ENCODE results near the gene NOL8. TPM values are rescaled to one million over a fixed set of nuclear protein-coding genes. Genes with fewer than 3 reads are reported as not detected.

NOL8 gene
- total RNA-seq = 30.7 TPM
- 51.3 TPM for polyA plus RNA-seq
- long read RNA-seq, donor 1 = 0 reads
- long read RNA-seq, donor 2 = 0 reads
- long read RNA-seq, donor 3 = 0 reads
- long read RNA-seq, donor 4, partial matches to known transcripts = 0 of 2 reads
- long read RNA-seq, donor 4, other reads (novel, unspliced or antisense) = 0 of 2 reads
- long read RNA-seq, donor 5, partial matches to known transcripts = 5 of 8 reads
- long read RNA-seq, donor 5, other reads (novel, unspliced or antisense) = 0 of 8 reads
- long read RNA-seq, donor 6 = 0 reads
- long read RNA-seq, donor 7, partial matches to known transcripts = 7 of 9 reads
- long read RNA-seq, donor 7, other reads (novel, unspliced or antisense) = 0 of 9 reads
- long read RNA-seq, donor 8, partial matches to known transcripts = 0 of 1 reads
- long read RNA-seq, donor 8, other reads (novel, unspliced or antisense) = 0 of 1 reads
- long read RNA-seq, donor 9, full-length matches to known transcripts = 3 of 3 reads
- long read RNA-seq, donor 9, partial matches to known transcripts = 0 of 3 reads
- long read RNA-seq, donor 9, other reads (novel, unspliced or antisense) = 0 of 3 reads
- long read RNA-seq, donor 10, partial matches to known transcripts = 5 of 5 reads
- long read RNA-seq, donor 10, other reads (novel, unspliced or antisense) = 0 of 5 reads

- peak; percentile 83 to 96 (median 87) for DNase-seq (ENCODE audit: low read depth in 6 of 9, low spot score in 9 of 9)
- Histone ChIP-seq H3K27ac (ENCODE audit: low read depth in 1 of 2, low read length in 1 of 2) (peak within 1 kb of the TSS; percentile 94 to 96), H3K4me1 (ENCODE audit: control insufficient read depth in 2 of 2, insufficient read depth in 2 of 2, low read length in 2 of 2) (peaks cover 7 to 8% of the 10 kb centered on the region in 2 donors), H3K36me3 (ENCODE audit: control insufficient read depth in 2 of 2, insufficient read depth in 2 of 2, low read length in 1 of 2) (peaks cover 0 to 18% of the 10 kb centered on the region in 2 donors), H3K4me3 (ENCODE audit: low read length in 2 of 2) (peak within 1 kb of the TSS; percentile 80 to 90), H3K9me3 (ENCODE audit: control insufficient read depth in 2 of 2, insufficient read depth in 1 of 2, low read length in 1 of 2) (no peaks in the 10 kb centered on the region), H3K27me3 (ENCODE audit: control insufficient read depth in 2 of 2, insufficient read depth in 1 of 2, low read length in 1 of 2) (no peaks in the 10 kb centered on the region)
- WGBS = under 1% methylated on average over 55 of the region's 55 CpGs
Measured at GRCh38 chr9:92325269-92325990, at the start of gene NOL8, which contains the start of gene CENPP. Gene NOL8, minus strand, starts transcription at chr9:92325350. Its CDS starts 1,189 bp downstream, at chr9:92324161. Gene CENPP, plus strand, starts transcription at chr9:92325953.

- H3K27ac ChIP-seq (ENCODE audit: low read depth in 1 of 2, low read length in 1 of 2) = no peak overlapping the region
Measured at GRCh38 chr9:92373167-92373566, 48.0 kb upstream of the NOL8 start.

DNA sequence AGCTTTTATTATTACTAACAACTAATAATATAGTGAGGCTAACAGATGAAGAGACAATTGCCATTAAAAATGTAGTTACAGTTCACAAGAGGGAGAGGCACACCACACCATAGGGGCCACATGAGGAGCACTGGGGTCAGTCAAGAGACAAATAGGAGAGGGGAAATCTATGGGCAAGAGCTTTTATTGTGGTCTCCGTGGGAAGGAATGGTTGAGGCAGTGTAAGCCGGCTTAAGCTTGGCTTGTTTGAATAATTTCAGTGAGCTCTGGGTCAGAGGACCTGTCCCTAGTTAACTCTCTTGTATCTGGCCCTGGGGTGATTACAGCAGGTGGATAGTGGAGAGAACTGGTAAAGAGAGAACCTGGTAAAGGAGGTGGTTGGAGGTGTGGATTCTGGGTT is 43.9 kb upstream of the NOL8 start:
- WGBS = 61% methylated on average over 2 of the region's 2 CpGs
- Histone ChIP-seq H3K4me3 (ENCODE audit: low read length in 2 of 2) (no peak overlapping the region), H3K9me3 (ENCODE audit: control insufficient read depth in 2 of 2, insufficient read depth in 1 of 2, low read length in 1 of 2) (peaks cover 0 to 7% of the 10 kb centered on the region in 2 donors), H3K27ac (ENCODE audit: low read depth in 1 of 2, low read length in 1 of 2) (no peak overlapping the region), H3K4me1 (ENCODE audit: control insufficient read depth in 2 of 2, insufficient read depth in 2 of 2, low read length in 2 of 2) (no peaks in the 10 kb centered on the region), H3K27me3 (ENCODE audit: control insufficient read depth in 2 of 2, insufficient read depth in 1 of 2, low read length in 1 of 2) (no peaks in the 10 kb centered on the region), H3K36me3 (ENCODE audit: control insufficient read depth in 2 of 2, insufficient read depth in 2 of 2, low read length in 1 of 2) (peaks cover 0 to 6% of the 10 kb centered on the region in 2 donors)
- no peak for DNase-seq (ENCODE audit: low read depth in 6 of 9, low spot score in 9 of 9)

More at GRCh38 chr9:92373167-92373566, 48.0 kb upstream of the NOL8 start:
- no peaks in the 10 kb centered on the region for H3K27me3 ChIP-seq (ENCODE audit: control insufficient read depth in 2 of 2, insufficient read depth in 1 of 2, low read length in 1 of 2)
- no peaks in the 10 kb centered on the region for H3K36me3 ChIP-seq (ENCODE audit: control insufficient read depth in 2 of 2, insufficient read depth in 2 of 2, low read length in 1 of 2)
- H3K9me3 ChIP-seq (ENCODE audit: control insufficient read depth in 2 of 2, insufficient read depth in 1 of 2, low read length in 1 of 2) = peaks cover 2 to 12% of the 10 kb centered on the region in 2 donors
- peaks cover 0 to 8% of the 10 kb centered on the region in 2 donors for H3K4me1 ChIP-seq (ENCODE audit: control insufficient read depth in 2 of 2, insufficient read depth in 2 of 2, low read length in 2 of 2)
- 98% methylated on average over 2 of the region's 2 CpGs for WGBS
- DNase-seq (ENCODE audit: low read depth in 6 of 9, low spot score in 9 of 9) = no peak
- no peak overlapping the region for H3K4me3 ChIP-seq (ENCODE audit: low read length in 2 of 2)

DNA sequence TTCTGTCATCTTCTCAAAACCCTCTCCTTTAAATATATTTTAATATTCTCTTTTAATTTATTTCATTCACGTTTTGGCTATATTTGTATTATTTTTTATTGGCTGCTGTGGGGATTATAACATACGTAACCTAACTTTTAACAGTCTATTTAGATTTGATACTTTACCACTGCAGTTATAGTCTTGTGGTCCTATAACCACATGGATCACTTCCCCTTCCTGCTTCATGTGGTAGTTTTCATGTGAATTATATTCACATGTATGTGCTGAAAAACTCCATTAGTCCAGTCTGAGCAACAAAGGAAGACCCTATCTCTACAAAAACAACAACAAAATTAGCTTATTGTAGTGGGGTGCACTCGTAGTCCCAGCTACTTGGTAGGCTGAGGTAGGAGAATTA is 34.9 kb upstream of the NOL8 start:
- Histone ChIP-seq H3K9me3 (ENCODE audit: control insufficient read depth in 2 of 2, insufficient read depth in 1 of 2, low read length in 1 of 2) (no peaks in the 10 kb centered on the region), H3K4me1 (ENCODE audit: control insufficient read depth in 2 of 2, insufficient read depth in 2 of 2, low read length in 2 of 2) (peaks cover 0 to 3% of the 10 kb centered on the region in 2 donors), H3K36me3 (ENCODE audit: control insufficient read depth in 2 of 2, insufficient read depth in 2 of 2, low read length in 1 of 2) (peaks cover 0 to 2% of the 10 kb centered on the region in 2 donors), H3K27me3 (ENCODE audit: control insufficient read depth in 2 of 2, insufficient read depth in 1 of 2, low read length in 1 of 2) (no peaks in the 10 kb centered on the region), H3K4me3 (ENCODE audit: low read length in 2 of 2) (no peak overlapping the region), H3K27ac (ENCODE audit: low read depth in 1 of 2, low read length in 1 of 2) (no peak overlapping the region)
- 52% methylated on average over 3 of the region's 3 CpGs for WGBS
- DNase-seq (ENCODE audit: low read depth in 6 of 9, low spot score in 9 of 9) = peak in 1 of 9 donors; percentile 23

DNA sequence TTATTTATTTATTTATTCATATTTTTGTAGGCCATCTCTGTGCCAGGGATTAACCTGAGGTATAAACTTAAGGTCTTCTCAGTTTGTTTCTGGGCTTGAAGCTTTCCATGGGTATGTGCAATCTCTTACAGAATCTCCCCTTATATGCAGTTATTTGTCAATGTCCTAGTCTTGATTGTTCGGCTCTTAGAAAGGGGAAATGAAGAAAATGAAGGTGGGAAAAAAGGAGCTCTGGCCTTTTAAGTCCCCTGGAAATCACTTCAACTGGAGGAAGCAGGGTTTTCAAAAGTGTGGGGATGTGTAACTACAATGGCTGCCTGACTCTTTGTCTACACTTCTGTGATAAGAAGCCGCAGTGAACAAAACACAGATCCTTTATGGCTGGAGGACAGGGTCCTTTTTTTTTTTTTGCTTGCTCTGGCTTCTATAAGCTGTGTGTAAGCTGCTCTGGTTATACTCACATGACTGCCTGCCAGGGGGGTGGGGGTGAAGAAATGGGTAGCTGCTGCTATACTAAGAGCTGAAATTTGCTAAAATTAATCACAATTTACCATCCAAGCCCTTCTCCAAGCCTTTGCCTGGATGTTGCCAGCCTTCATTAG is 34.3 kb upstream of the NOL8 start:
- Histone ChIP-seq H3K4me1 (ENCODE audit: control insufficient read depth in 2 of 2, insufficient read depth in 2 of 2, low read length in 2 of 2) (peaks cover 0 to 3% of the 10 kb centered on the region in 2 donors), H3K4me3 (ENCODE audit: low read length in 2 of 2) (no peak overlapping the region), H3K27ac (ENCODE audit: low read depth in 1 of 2, low read length in 1 of 2) (peak overlapping the region in 1 of 2 donors; percentile 4), H3K27me3 (ENCODE audit: control insufficient read depth in 2 of 2, insufficient read depth in 1 of 2, low read length in 1 of 2) (no peaks in the 10 kb centered on the region), H3K36me3 (ENCODE audit: control insufficient read depth in 2 of 2, insufficient read depth in 2 of 2, low read length in 1 of 2) (no peaks in the 10 kb centered on the region), H3K9me3 (ENCODE audit: control insufficient read depth in 2 of 2, insufficient read depth in 1 of 2, low read length in 1 of 2) (peaks cover 0 to under 1% of the 10 kb centered on the region in 2 donors)
- no peak for DNase-seq (ENCODE audit: low read depth in 6 of 9, low spot score in 9 of 9)
- 79% methylated on average over 2 of the region's 2 CpGs for WGBS

- Histone ChIP-seq H3K4me3 (ENCODE audit: low read length in 2 of 2) (no peak overlapping the region), H3K36me3 (ENCODE audit: control insufficient read depth in 2 of 2, insufficient read depth in 2 of 2, low read length in 1 of 2) (peaks cover 0 to 7% of the 10 kb centered on the region in 2 donors), H3K4me1 (ENCODE audit: control insufficient read depth in 2 of 2, insufficient read depth in 2 of 2, low read length in 2 of 2) (no peaks in the 10 kb centered on the region), H3K27ac (ENCODE audit: low read depth in 1 of 2, low read length in 1 of 2) (no peak overlapping the region), H3K27me3 (ENCODE audit: control insufficient read depth in 2 of 2, insufficient read depth in 1 of 2, low read length in 1 of 2) (no peaks in the 10 kb centered on the region), H3K9me3 (ENCODE audit: control insufficient read depth in 2 of 2, insufficient read depth in 1 of 2, low read length in 1 of 2) (peaks cover 1 to 5% of the 10 kb centered on the region in 2 donors)
- 72% methylated on average over 6 of the region's 6 CpGs for WGBS
- DNase-seq (ENCODE audit: low read depth in 6 of 9, low spot score in 9 of 9) = no peak
Measured at GRCh38 chr9:92353051-92353450, 27.9 kb upstream of the NOL8 start.

DNA sequence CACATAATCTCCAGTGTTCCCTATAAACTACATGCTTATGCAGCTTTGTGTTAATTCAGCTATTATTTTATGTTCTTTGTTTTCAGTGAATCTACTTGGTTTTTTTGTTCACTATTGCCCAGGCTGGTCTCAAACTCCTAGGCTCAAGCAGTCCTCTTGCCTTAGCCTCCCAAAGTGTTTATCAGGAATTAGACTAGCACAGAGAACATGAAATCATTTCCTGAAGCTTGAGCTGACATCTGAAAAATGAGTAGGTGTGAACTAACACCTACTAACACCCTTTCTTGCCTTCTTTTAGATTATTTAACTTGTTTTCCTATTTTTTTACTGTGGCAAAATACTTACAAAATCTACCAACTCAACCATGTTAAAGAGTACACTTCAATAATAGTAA is 25.6 kb upstream of the NOL8 start:
- H3K9me3 ChIP-seq (ENCODE audit: control insufficient read depth in 2 of 2, insufficient read depth in 1 of 2, low read length in 1 of 2) = peaks cover 1 to 5% of the 10 kb centered on the region in 2 donors
- no peak for DNase-seq (ENCODE audit: low read depth in 6 of 9, low spot score in 9 of 9)
- H3K36me3 ChIP-seq (ENCODE audit: control insufficient read depth in 2 of 2, insufficient read depth in 2 of 2, low read length in 1 of 2) = peaks cover 7 to 8% of the 10 kb centered on the region in 2 donors
- peak overlapping the region in 1 of 2 donors; percentile 13 for H3K27ac ChIP-seq (ENCODE audit: low read depth in 1 of 2, low read length in 1 of 2)
- H3K27me3 ChIP-seq (ENCODE audit: control insufficient read depth in 2 of 2, insufficient read depth in 1 of 2, low read length in 1 of 2) = no peaks in the 10 kb centered on the region
- H3K4me1 ChIP-seq (ENCODE audit: control insufficient read depth in 2 of 2, insufficient read depth in 2 of 2, low read length in 2 of 2) = no peaks in the 10 kb centered on the region
- H3K4me3 ChIP-seq (ENCODE audit: low read length in 2 of 2) = no peak overlapping the region

DNA sequence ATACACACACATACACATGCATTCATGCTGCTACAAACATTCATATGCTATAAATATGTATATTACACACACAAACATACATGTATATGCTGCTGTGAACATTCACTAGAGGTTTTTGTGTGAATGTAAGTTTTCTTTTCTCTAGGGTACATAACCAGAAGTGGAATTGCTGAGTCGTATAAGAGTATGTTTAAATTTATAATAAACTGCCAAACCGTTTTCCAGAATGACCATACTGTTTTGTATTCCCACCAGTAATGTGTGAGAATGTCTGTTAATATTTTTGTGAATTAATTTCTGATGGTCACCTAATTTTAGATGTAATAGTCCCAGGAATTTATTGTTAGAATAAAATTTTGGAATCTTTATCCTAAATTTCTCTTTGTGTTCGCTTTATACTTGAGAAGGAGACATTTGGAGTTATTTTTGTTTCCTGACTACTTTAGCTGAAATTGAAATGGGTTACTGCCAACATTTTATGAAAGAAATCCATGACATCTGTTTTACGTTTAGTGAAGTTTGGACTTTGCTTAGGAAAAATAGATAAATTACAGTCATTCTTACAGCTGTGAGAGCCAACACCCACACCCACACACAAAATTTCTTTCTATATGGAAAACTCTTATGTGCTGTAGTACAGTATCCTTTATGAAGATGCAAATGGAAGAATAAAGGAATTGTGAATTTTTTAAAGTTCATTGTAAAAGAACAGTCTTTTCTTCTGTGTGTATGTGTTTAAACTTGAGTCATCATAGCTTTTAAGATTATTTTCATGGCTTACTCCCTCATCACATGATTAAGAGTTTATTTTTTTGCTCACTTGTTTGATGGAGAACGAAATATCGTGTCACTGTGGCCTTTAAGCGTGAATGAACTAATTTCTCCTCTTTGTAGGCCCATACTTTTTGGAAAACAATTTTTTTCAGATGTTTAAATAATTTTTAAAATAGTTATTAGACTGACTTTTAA is 24.9 kb upstream of the NOL8 start:
- peaks cover 1 to 5% of the 10 kb centered on the region in 2 donors for H3K9me3 ChIP-seq (ENCODE audit: control insufficient read depth in 2 of 2, insufficient read depth in 1 of 2, low read length in 1 of 2)
- DNase-seq (ENCODE audit: low read depth in 6 of 9, low spot score in 9 of 9) = no peak
- H3K4me3 ChIP-seq (ENCODE audit: low read length in 2 of 2) = no peak overlapping the region
- 88% methylated on average over 7 of the region's 7 CpGs for WGBS
- H3K27me3 ChIP-seq (ENCODE audit: control insufficient read depth in 2 of 2, insufficient read depth in 1 of 2, low read length in 1 of 2) = no peaks in the 10 kb centered on the region
- H3K36me3 ChIP-seq (ENCODE audit: control insufficient read depth in 2 of 2, insufficient read depth in 2 of 2, low read length in 1 of 2) = peaks cover 7 to 8% of the 10 kb centered on the region in 2 donors
- peak overlapping the region in 1 of 2 donors; percentile 26 for H3K27ac ChIP-seq (ENCODE audit: low read depth in 1 of 2, low read length in 1 of 2)
- no peaks in the 10 kb centered on the region for H3K4me1 ChIP-seq (ENCODE audit: control insufficient read depth in 2 of 2, insufficient read depth in 2 of 2, low read length in 2 of 2)
